ENCODE data around the gene MYG1.
"Not testable (repeated sequence)": the region's sequence is repeated elsewhere in the genome, so short reads cannot be mapped to it uniquely, and the experiment has no call there.

Gene MYG1

GRCh38 chr12:53330671-53331070 is 31.2 kb downstream of the MYG1 start:
- no peak for DNase-seq

- DNase-seq: not testable (repeated sequence)
Observed at GRCh38 chr12:53332339-53332738, 32.8 kb downstream of the MYG1 start.

GRCh38 chr12:53332744-53333143 is 33.2 kb downstream of the MYG1 start:
- DNase-seq: no peak

GRCh38 chr12:53333289-53333688 is 33.8 kb downstream of the MYG1 start:
- DNase-seq: no peak

- DNase-seq: no peak
Observed at GRCh38 chr12:53333845-53334244, 34.4 kb downstream of the MYG1 start.

GRCh38 chr12:53334822-53335221 is 35.3 kb downstream of the MYG1 start:
- DNase-seq: no peak

GRCh38 chr12:53336181-53336681 is 36.7 kb downstream of the MYG1 start, which contains the start of gene SP7:
SP7 (minus strand) TSS chr12:53336354; CDS start chr12:53335646, 708 bp downstream.
- peak in 1 of 2 experiments; percentile 41 for DNase-seq

GRCh38 chr12:53338017-53338416 is 38.5 kb downstream of the MYG1 start:
- no peak for DNase-seq

- no peak for DNase-seq
Observed at GRCh38 chr12:53338916-53339315, 39.4 kb downstream of the MYG1 start.

GRCh38 chr12:53340398-53340797 is 40.9 kb downstream of the MYG1 start:
- DNase-seq: no peak

GRCh38 chr12:53343449-53343848 is 44.0 kb downstream of the MYG1 start:
- no peak for DNase-seq

- no peak for DNase-seq
Observed at GRCh38 chr12:53343969-53344368, 44.5 kb downstream of the MYG1 start.

GRCh38 chr12:53344487-53344823 is 45.0 kb downstream of the MYG1 start:
- no peak for DNase-seq

GRCh38 chr12:53344824-53345485 is 45.5 kb downstream of the MYG1 start:
- peak; percentile 58 to 60 for DNase-seq

GRCh38 chr12:53345486-53346188 is 46.1 kb downstream of the MYG1 start:
- no peak for DNase-seq

- DNase-seq: no peak
Observed at GRCh38 chr12:53346491-53346890, 47.0 kb downstream of the MYG1 start.

- DNase-seq: no peak
Observed at GRCh38 chr12:53347905-53348304, 48.4 kb downstream of the MYG1 start.

- DNase-seq: peak; percentile 85 to 88
Observed at GRCh38 chr12:53352331-53353256, 53.1 kb downstream of the MYG1 start.

- DNase-seq: no peak
Observed at GRCh38 chr12:53353257-53353655, 53.8 kb downstream of the MYG1 start.

GRCh38 chr12:53355121-53355520 is 55.6 kb downstream of the MYG1 start:
- DNase-seq: no peak
